Panc1 (cell line): ENCODE results near the gene FBXO36. TPM values are rescaled to one million over a fixed set of nuclear protein-coding genes. Genes with fewer than 3 reads are reported as not detected.
"Not testable (repeated sequence)": the region's sequence is repeated elsewhere in the genome, so short reads cannot be mapped to it uniquely, and the experiment has no call there.

Experiments used
- ATAC-seq: fragments of 200-7000 bp; cut with Tn5 transposase; 2 replicates; pipeline ENCODE4 v1.9.1; 2020; ENCODE audit warnings: mild to moderate bottlenecking, moderate library complexity
- BruUV-seq: library from RNA; stranded (reverse); fragments of 400-500 nt; replicated peaks from 2 replicates; lab custom pipeline; 2021; lab: Mats Ljungman, UMichigan
- CTCF ChIA-PET: fragments of 300-600 bp; sonication (Branson Sonifier 250); formaldehyde crosslinking; loops from one replicate; lab custom pipeline; 2022; ENCODE audit warnings: antibody characterized with exemption; lab: Charles Lee
- POLR2A ChIA-PET: fragments of 300-600 bp; sonication (Branson Sonifier 250); formaldehyde crosslinking; loops from one replicate; lab custom pipeline; 2022; ENCODE audit warnings: antibody characterized with exemption; lab: Charles Lee
- DNase-seq: peaks from one replicate; pipeline ENCODE4 v3.0.0-alpha.2; 2010; ENCODE audit warnings: low read depth, low spot score
- H3K27ac ChIP-seq: 2 replicates; pipeline ENCODE4 v1.5.1; 2011; ENCODE audit warnings: mild to moderate bottlenecking, low read length, inconsistent platforms
- H3K27me3 ChIP-seq: fragments of 200-500 bp; sonication (Bioruptor generic); 2 replicates; pipeline ENCODE4 v1.6.0; 2014; ENCODE audit warnings: low read length, inconsistent platforms; ENCODE audit not compliant: control insufficient read depth, insufficient read depth
- H3K36me3 ChIP-seq: fragments of 200-500 bp; sonication (Bioruptor generic); 2 replicates; pipeline ENCODE4 v1.5.1; 2014; ENCODE audit warnings: inconsistent platforms, mild to moderate bottlenecking, low read length, moderate library complexity; ENCODE audit not compliant: control insufficient read depth, insufficient read depth
- H3K4me1 ChIP-seq: 2 replicates; pipeline ENCODE4 v1.5.1; 2011; ENCODE audit warnings: inconsistent platforms, mild to moderate bottlenecking, low read length, moderate library complexity; ENCODE audit not compliant: control insufficient read depth, insufficient read depth
- H3K4me3 ChIP-seq, 2 experiments: 2 replicates each; pipeline ENCODE4 v1.5.1; 2011 to 2012; ENCODE audit warnings: low read depth in 2 of 2, low read length in 2 of 2, mild to moderate bottlenecking in 2 of 2, inconsistent platforms in 1 of 2, moderate library complexity in 1 of 2
- H3K9me3 ChIP-seq: fragments of 200-500 bp; sonication (Bioruptor generic); 2 replicates; pipeline ENCODE4 v1.5.1; 2014; ENCODE audit warnings: low read depth, mild to moderate bottlenecking, inconsistent platforms, low read length, moderate library complexity; ENCODE audit not compliant: control insufficient read depth, insufficient read depth
- POLR2AphosphoS5 ChIP-seq: IDR thresholded peaks from 2 replicates; pipeline ENCODE4 v1.6.1; 2012; ENCODE audit warnings: mild to moderate bottlenecking, low read depth, low read length, moderate library complexity
- REST ChIP-seq, 2 experiments: IDR thresholded peaks; 2 replicates each; pipeline ENCODE4 v1.6.1; 2011 to 2012; ENCODE audit warnings: low read depth in 2 of 2, control low read depth in 1 of 2, low read length in 1 of 2, mild to moderate bottlenecking in 1 of 2, moderate library complexity in 1 of 2; ENCODE audit not compliant: insufficient read depth in 1 of 2
- SIN3A ChIP-seq: IDR thresholded peaks from 2 replicates; pipeline ENCODE4 v1.6.1; 2012; ENCODE audit warnings: low read depth, mild to moderate bottlenecking, low read length, moderate library complexity, borderline replicate concordance; ENCODE audit not compliant: insufficient read depth
- TCF7L2 ChIP-seq: IDR thresholded peaks from 2 replicates; pipeline ENCODE4 v1.6.1; 2011; ENCODE audit warnings: mild to moderate bottlenecking, low read depth, low read length, inconsistent platforms
- in situ Hi-C: cut with HindIII; loops from 2 replicates; pipeline ENCODE4 v1.10.0; 2016; ENCODE audit warnings: low sequenced_read_pairs, low pct_unique_long_range_greater_than_20kb
- intact Hi-C: fragments of 100-400 bp; cut with micrococcal nuclease; formaldehyde crosslinking; loops from one replicate; pipeline ENCODE4 v1.10.0; 2022; ENCODE audit not compliant: unreplicated experiment
- total RNA-seq: library from RNA; stranded (reverse); gene quantifications from one replicate; pipeline ENCODE4 v1.2.1, GENCODE V29; 2021; ENCODE audit not compliant: unreplicated experiment
- TF ChIP-seq, protein P1 (sequence below): fragments of 450-650 bp; IDR thresholded peaks from 2 replicates; pipeline ENCODE4 v1.5.1; 2017; ENCODE audit warnings: mild to moderate bottlenecking

The FBXO36 gene
- total RNA-seq, 1 experiment from 2014 or later, result 3.9 TPM

- no peaks in the 10 kb centered on the region for H3K36me3 ChIP-seq
- H3K27ac ChIP-seq, result no peak overlapping the region
- H3K9me3 ChIP-seq, result no peaks in the 10 kb centered on the region
- H3K4me1 ChIP-seq, result peaks cover 20% of the 10 kb centered on the region
- DNase-seq, result no peak
- intact Hi-C loops (no loop called here), in situ Hi-C loops (no loop called here)
- no peaks in the 10 kb centered on the region for H3K27me3 ChIP-seq
- TF ChIP-seq SIN3A, result no peak
- TF ChIP-seq POLR2AphosphoS5, result no peak
- TF ChIP-seq, protein P1, sequence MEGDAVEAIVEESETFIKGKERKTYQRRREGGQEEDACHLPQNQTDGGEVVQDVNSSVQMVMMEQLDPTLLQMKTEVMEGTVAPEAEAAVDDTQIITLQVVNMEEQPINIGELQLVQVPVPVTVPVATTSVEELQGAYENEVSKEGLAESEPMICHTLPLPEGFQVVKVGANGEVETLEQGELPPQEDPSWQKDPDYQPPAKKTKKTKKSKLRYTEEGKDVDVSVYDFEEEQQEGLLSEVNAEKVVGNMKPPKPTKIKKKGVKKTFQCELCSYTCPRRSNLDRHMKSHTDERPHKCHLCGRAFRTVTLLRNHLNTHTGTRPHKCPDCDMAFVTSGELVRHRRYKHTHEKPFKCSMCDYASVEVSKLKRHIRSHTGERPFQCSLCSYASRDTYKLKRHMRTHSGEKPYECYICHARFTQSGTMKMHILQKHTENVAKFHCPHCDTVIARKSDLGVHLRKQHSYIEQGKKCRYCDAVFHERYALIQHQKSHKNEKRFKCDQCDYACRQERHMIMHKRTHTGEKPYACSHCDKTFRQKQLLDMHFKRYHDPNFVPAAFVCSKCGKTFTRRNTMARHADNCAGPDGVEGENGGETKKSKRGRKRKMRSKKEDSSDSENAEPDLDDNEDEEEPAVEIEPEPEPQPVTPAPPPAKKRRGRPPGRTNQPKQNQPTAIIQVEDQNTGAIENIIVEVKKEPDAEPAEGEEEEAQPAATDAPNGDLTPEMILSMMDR, result no peak
- TF ChIP-seq REST (IDR thresholded peaks at IDR 0.05; ENCODE audit: insufficient read depth in 1 of 2, low read depth in 2 of 2, low read length in 1 of 2), result no peak
- TF ChIP-seq TCF7L2, result no peak
- BruUV-seq, result no TSS peak
- no peak for ATAC-seq
- ChIA-PET CTCF (no interaction called here), POLR2A (no interaction called here)
- no peak overlapping the region for H3K4me3 ChIP-seq
These were observed 22.7 kb upstream of the FBXO36 start for GRCh38 chr2:229899604-229900003.

DNA sequence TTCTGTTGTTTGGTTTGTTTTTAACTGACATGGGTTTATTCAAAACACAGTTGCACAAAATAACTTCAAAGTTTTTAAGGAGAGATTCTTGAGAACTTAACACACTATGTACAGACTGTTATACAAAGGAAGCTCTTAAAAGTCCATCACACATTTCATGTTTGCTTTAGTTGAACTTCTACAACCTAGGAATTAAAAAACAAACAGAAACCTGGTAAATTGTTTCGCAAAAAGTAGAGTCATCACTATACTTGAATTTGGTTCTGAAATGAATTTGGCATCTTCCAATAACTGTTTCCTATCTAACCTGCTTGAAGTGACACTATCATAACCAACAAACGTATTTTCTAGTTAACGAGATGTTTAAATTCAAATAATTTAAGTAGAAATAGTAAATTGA is 22.3 kb upstream of the FBXO36 start:
- no peaks in the 10 kb centered on the region for H3K27me3 ChIP-seq
- intact Hi-C loops (no loop called here), in situ Hi-C loops (no loop called here)
- no peak for DNase-seq
- no peak overlapping the region for H3K27ac ChIP-seq
- no peaks in the 10 kb centered on the region for H3K36me3 ChIP-seq
- TF ChIP-seq REST (IDR thresholded peaks at IDR 0.05; ENCODE audit: insufficient read depth in 1 of 2, low read depth in 2 of 2, low read length in 1 of 2) (no peak), POLR2AphosphoS5 (no peak), SIN3A (no peak), TCF7L2 (no peak)
- TF ChIP-seq, protein P1, result no peak
- no TSS peak for BruUV-seq
- no peaks in the 10 kb centered on the region for H3K9me3 ChIP-seq
- ChIA-PET CTCF (no interaction called here), POLR2A (no interaction called here)
- no peak overlapping the region for H3K4me3 ChIP-seq
- ATAC-seq, result no peak
- H3K4me1 ChIP-seq, result peaks cover 20% of the 10 kb centered on the region

- in situ Hi-C loops, intact Hi-C loops, ATAC-seq, H3K4me3 ChIP-seq, DNase-seq, H3K9me3 ChIP-seq, H3K27ac ChIP-seq, POLR2A ChIA-PET, BruUV-seq, H3K36me3 ChIP-seq, H3K27me3 ChIP-seq: not testable (repeated sequence)
- peaks cover 20% of the 10 kb centered on the region for H3K4me1 ChIP-seq
- CTCF ChIA-PET, result interaction anchor here (0.6 kb wide), 1 partner anchor 1138 kb away, joined by 3 read pairs; no protein-coding TSS in a partner anchor
These were observed 21.8 kb upstream of the FBXO36 start for GRCh38 chr2:229900514-229900913.
